Activated naive CD4-positive, alpha-beta T cell treated with anti-CD3 and anti-CD28 coated beads, Interleukin-2, amount 50 U/mL, for 72 hours (primary cell): Measurements from ENCODE around the gene TYW1. TPM values are rescaled to one million over a fixed set of nuclear protein-coding genes. Genes with fewer than 3 reads are reported as not detected.
"Not testable (repeated sequence)": the region's sequence is repeated elsewhere in the genome, so short reads cannot be mapped to it uniquely, and the experiment has no call there.

ENCODE experiments used
- ATAC-seq, 2 donors: fragments of 150-1000 bp; cut with Tn5 transposase; 2 replicates each; pipeline ENCODE4 v1.10.0; 2021; ENCODE audit warnings: mild to moderate bottlenecking in 2 of 2, moderate library complexity in 2 of 2
- DNase-seq, 2 donors: peaks; one replicate each; pipeline ENCODE4 v3.0.0; 2021 to 2022; ENCODE audit warnings: low spot score in 2 of 2
- H3K27ac Mint-ChIP-seq, 2 donors: one replicate each; pipeline ENCODE4 v1.8.0; 2022; ENCODE audit warnings: mild to moderate bottlenecking in 2 of 2, mixed read lengths in 2 of 2
- H3K36me3 Mint-ChIP-seq, 2 donors: one replicate each; pipeline ENCODE4 v1.8.0; 2022; ENCODE audit warnings: mixed read lengths in 2 of 2
- H3K9me3 Mint-ChIP-seq, 2 donors: one replicate each; pipeline ENCODE4 v1.8.0; 2022; ENCODE audit warnings: mixed read lengths in 2 of 2
- total RNA-seq, 2 donors: library from RNA; stranded (reverse); gene quantifications; one replicate each; pipeline ENCODE4 v1.2.3, GENCODE V29; 2022

TYW1 gene
- total RNA-seq, 2 donors from 2014 or later = 14.1 to 16.1 TPM

- peaks cover 16 to 25% of the 10 kb centered on the region in 2 donors for H3K9me3 Mint-ChIP-seq
- H3K36me3 Mint-ChIP-seq = peaks cover 37 to 62% of the 10 kb centered on the region in 2 donors
- not testable (repeated sequence) for H3K27ac Mint-ChIP-seq, DNase-seq
- ATAC-seq = peak in 1 of 2 donors; percentile 44
Observed at GRCh38 chr7:67066950-67067622, 70.5 kb downstream of the TYW1 start.

GRCh38 chr7:67076120-67076519 lies 79.5 kb downstream of the TYW1 start:
- not testable (repeated sequence) for ATAC-seq
- H3K9me3 Mint-ChIP-seq = peaks cover 20 to 22% of the 10 kb centered on the region in 2 donors

GRCh38 chr7:67082880-67083279 lies 86.2 kb downstream of the TYW1 start:
- not testable (repeated sequence) for DNase-seq, ATAC-seq, H3K27ac Mint-ChIP-seq
- peaks cover 46 to 64% of the 10 kb centered on the region in 2 donors for H3K36me3 Mint-ChIP-seq
- H3K9me3 Mint-ChIP-seq = peaks cover 15 to 19% of the 10 kb centered on the region in 2 donors

More at GRCh38 chr7:67076120-67076519, 79.5 kb downstream of the TYW1 start:
- not testable (repeated sequence) for H3K27ac Mint-ChIP-seq, DNase-seq
- H3K36me3 Mint-ChIP-seq = peaks cover 42 to 68% of the 10 kb centered on the region in 2 donors

GRCh38 chr7:67089261-67089660 lies 92.6 kb downstream of the TYW1 start:
- not testable (repeated sequence) for H3K9me3 Mint-ChIP-seq, ATAC-seq, DNase-seq, H3K27ac Mint-ChIP-seq
- H3K36me3 Mint-ChIP-seq = peaks cover 20 to 22% of the 10 kb centered on the region in 2 donors

GRCh38 chr7:67091053-67091452 lies 94.4 kb downstream of the TYW1 start:
- not testable (repeated sequence) for H3K9me3 Mint-ChIP-seq, DNase-seq, H3K27ac Mint-ChIP-seq, ATAC-seq
- peaks cover 14 to 15% of the 10 kb centered on the region in 2 donors for H3K36me3 Mint-ChIP-seq

- not testable (repeated sequence) for H3K9me3 Mint-ChIP-seq, DNase-seq, ATAC-seq, H3K27ac Mint-ChIP-seq
- peaks cover 5 to 42% of the 10 kb centered on the region in 2 donors for H3K36me3 Mint-ChIP-seq
Observed at GRCh38 chr7:67098031-67098430, 101.4 kb downstream of the TYW1 start.

GRCh38 chr7:67099406-67099805 lies 102.8 kb downstream of the TYW1 start:
- not testable (repeated sequence) for DNase-seq, ATAC-seq
- peaks cover 5 to 52% of the 10 kb centered on the region in 2 donors for H3K36me3 Mint-ChIP-seq
- peaks cover 0 to 17% of the 10 kb centered on the region in 2 donors for H3K9me3 Mint-ChIP-seq
- H3K27ac Mint-ChIP-seq = peak overlapping the region in 1 of 2 donors; percentile 52

GRCh38 chr7:67100038-67100437 lies 103.4 kb downstream of the TYW1 start:
- not testable (repeated sequence) for DNase-seq
- H3K9me3 Mint-ChIP-seq = peaks cover 0 to 18% of the 10 kb centered on the region in 2 donors
- peak overlapping the region in 1 of 2 donors; percentile 52 for H3K27ac Mint-ChIP-seq
- peaks cover 5 to 56% of the 10 kb centered on the region in 2 donors for H3K36me3 Mint-ChIP-seq
- ATAC-seq = peak; percentile 79 to 93

- peaks cover 5 to 61% of the 10 kb centered on the region in 2 donors for H3K36me3 Mint-ChIP-seq
- DNase-seq (no peak), ATAC-seq (no peak)
- H3K9me3 Mint-ChIP-seq = peaks cover 0 to 18% of the 10 kb centered on the region in 2 donors
- H3K27ac Mint-ChIP-seq = peak overlapping the region in 1 of 2 donors; percentile 44
Observed at GRCh38 chr7:67100956-67101361, 104.3 kb downstream of the TYW1 start.

- not testable (repeated sequence) for DNase-seq
- peaks cover 0 to 12% of the 10 kb centered on the region in 2 donors for H3K9me3 Mint-ChIP-seq
- H3K27ac Mint-ChIP-seq = peak overlapping the region in 1 of 2 donors; percentile 57
- peak in 1 of 2 donors; percentile 28 for ATAC-seq
- peaks cover 0 to 51% of the 10 kb centered on the region in 2 donors for H3K36me3 Mint-ChIP-seq
Observed at GRCh38 chr7:67104937-67105336, 108.3 kb downstream of the TYW1 start.

GRCh38 chr7:67105377-67105776 lies 108.7 kb downstream of the TYW1 start:
- ATAC-seq (peak in 1 of 2 donors; percentile 41), DNase-seq (no peak)
- Mint-ChIP-seq H3K9me3 (peaks cover 0 to 12% of the 10 kb centered on the region in 2 donors), H3K36me3 (peaks cover 0 to 47% of the 10 kb centered on the region in 2 donors), H3K27ac (peak overlapping the region in 1 of 2 donors; percentile 37)

GRCh38 chr7:67106255-67106654 lies 109.6 kb downstream of the TYW1 start:
- not testable (repeated sequence) for ATAC-seq, H3K27ac Mint-ChIP-seq, DNase-seq
- peaks cover 0 to 40% of the 10 kb centered on the region in 2 donors for H3K36me3 Mint-ChIP-seq
- peaks cover 0 to 12% of the 10 kb centered on the region in 2 donors for H3K9me3 Mint-ChIP-seq

- not testable (repeated sequence) for DNase-seq, ATAC-seq, H3K27ac Mint-ChIP-seq, H3K9me3 Mint-ChIP-seq, H3K36me3 Mint-ChIP-seq
Observed at GRCh38 chr7:67111342-67111741, 114.7 kb downstream of the TYW1 start.

- ATAC-seq, H3K36me3 Mint-ChIP-seq, DNase-seq, H3K9me3 Mint-ChIP-seq, H3K27ac Mint-ChIP-seq: not testable (repeated sequence)
Observed at GRCh38 chr7:67114483-67115246, 118.0 kb downstream of the TYW1 start.

GRCh38 chr7:67120491-67120890 lies 123.9 kb downstream of the TYW1 start:
- H3K9me3 Mint-ChIP-seq, DNase-seq, ATAC-seq: not testable (repeated sequence)
- Mint-ChIP-seq H3K27ac (peak overlapping the region in 1 of 2 donors; percentile 27), H3K36me3 (peaks cover 10 to 13% of the 10 kb centered on the region in 2 donors)

- Mint-ChIP-seq H3K36me3 (peaks cover 0 to 14% of the 10 kb centered on the region in 2 donors), H3K27ac (peak overlapping the region in 1 of 2 donors; percentile 78)
- not testable (repeated sequence) for DNase-seq, H3K9me3 Mint-ChIP-seq, ATAC-seq
Observed at GRCh38 chr7:67128257-67128656, 131.6 kb downstream of the TYW1 start.

- not testable (repeated sequence) for H3K9me3 Mint-ChIP-seq, H3K36me3 Mint-ChIP-seq, DNase-seq, H3K27ac Mint-ChIP-seq, ATAC-seq
Observed at GRCh38 chr7:67130766-67131165, 134.1 kb downstream of the TYW1 start.
